HS-5 (cell line): ENCODE results near the gene ACE.

Source experiments
- DNase-seq: peaks from one replicate; pipeline ENCODE4 v3.0.0-alpha.2; 2012; ENCODE audit warnings: low read depth

ACE gene

DNA sequence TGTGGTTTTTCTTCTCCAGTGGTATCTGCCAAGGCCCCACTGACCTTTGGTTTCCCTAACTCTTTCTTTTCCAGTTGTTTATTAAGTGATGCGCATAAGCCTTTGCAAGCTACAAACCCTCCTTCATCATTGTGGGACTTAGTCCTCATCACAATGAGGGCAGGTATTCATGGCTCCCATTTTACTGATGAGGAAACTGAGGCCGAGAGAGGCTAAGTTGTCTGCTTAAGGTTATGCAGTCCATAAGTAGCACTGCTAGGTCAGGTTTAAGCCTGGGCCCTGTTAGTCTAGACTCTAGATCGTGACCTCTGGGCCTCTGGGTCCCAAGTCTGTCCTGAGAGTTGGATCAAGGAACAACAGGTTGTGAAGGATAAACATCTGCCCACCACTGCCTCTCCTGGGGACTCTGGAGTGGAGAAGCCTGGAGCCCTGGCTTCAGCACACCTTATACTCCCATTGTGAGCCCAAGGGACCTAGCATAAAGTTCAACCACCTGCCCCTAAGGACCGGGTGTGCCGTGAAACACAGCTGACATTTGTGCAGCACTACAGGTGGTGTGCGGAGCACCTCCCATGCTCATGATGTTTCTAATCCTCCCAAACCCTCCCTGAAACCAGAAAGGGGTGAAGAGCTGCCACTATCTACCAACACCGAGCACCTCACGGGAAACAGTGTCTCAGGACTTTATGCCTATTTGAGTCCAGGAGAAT, 41.1 kb downstream of the ACE start:
- no peak for DNase-seq

- no peak for DNase-seq
Measured at GRCh38 chr17:63519116-63519881, 42.4 kb downstream of the ACE start.

- DNase-seq: no peak
Measured at GRCh38 chr17:63519972-63520882, 43.4 kb downstream of the ACE start.

DNA sequence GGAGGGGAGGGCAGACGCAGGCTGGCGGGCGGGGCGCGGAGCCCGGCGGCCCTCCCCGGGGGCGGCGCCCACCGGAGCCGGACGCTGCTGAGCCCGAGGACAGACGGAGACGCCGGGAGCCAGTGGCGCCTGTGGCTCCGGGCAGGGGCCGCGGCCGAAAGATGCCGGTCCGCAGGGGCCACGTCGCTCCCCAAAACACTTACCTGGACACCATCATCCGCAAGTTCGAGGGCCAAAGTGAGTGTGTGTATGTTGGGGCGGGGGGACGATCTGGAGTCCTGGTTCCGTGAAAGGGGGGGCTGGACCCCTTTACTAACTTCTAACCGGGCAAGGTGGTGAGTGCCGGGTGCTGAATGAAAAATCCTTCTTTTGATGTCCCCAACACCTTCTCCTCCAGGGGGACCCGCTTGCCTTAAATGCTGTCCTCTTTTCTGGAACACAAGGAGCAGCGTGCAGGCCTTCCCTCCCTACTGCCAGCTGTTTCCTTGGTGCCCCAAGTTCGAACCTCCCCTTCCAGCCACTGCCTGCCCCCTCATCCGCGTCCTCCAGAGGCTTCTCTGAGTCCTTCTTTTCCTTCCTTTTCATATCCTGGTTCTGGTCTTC, 46.5 kb downstream of the ACE start, which contains the start of gene KCNH6:
TSS of gene KCNH6 (plus strand) at position 106 of the 603 bp plus-strand sequence. CDS start at position 162, 56 bp downstream.
- DNase-seq: no peak

- no peak for DNase-seq
Measured at GRCh38 chr17:63524051-63524450, 47.2 kb downstream of the ACE start.

- no peak for DNase-seq
Measured at GRCh38 chr17:63525190-63525946, 48.5 kb downstream of the ACE start.

DNA sequence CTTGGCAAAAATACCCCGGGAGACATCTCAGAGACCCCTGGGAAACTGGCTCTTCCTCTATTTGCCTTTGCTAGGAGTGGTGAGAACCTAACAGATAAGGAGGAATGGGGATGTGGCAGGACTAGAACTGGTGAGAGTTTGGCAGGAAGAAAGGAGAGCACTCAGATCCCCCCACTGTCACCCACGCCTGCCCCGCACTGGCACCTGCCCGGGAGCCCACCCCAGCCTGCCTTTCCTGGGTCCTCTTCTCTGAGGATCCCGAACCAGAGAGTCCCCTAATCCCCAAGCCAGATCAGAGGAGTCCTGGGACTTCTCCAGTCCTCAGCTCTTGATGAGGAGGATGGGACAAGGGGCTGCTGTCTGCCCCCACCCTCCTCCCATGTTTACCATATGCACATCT, 50.0 kb downstream of the ACE start:
- no peak for DNase-seq

GRCh38 chr17:63528183-63528582, 51.3 kb downstream of the ACE start:
- DNase-seq: no peak

- no peak for DNase-seq
Measured at GRCh38 chr17:63529711-63530556, 53.1 kb downstream of the ACE start.

DNA sequence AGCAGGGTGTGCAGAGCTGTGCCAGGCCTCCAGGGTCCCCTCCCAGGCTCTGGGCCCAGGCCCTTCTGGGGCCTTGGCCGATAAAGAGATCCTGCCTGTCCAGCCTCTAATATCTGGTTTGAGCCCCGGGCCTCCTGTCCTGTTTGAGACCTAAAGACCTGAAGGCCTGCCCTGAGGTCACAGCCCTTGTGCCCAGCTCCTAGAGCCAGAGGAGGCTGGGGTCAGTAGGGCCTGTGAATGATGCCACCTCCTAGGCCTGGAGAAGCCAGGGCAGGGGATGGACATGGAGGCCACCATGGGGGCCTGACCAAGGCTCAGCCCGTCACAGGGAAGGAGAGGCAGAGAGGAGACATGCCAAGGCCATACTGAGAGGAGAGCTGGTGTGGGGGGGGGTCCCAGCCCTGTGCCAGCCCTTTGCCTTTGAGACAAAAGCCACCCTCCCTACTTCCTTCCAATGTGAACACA, 53.7 kb downstream of the ACE start:
- DNase-seq: no peak

DNA sequence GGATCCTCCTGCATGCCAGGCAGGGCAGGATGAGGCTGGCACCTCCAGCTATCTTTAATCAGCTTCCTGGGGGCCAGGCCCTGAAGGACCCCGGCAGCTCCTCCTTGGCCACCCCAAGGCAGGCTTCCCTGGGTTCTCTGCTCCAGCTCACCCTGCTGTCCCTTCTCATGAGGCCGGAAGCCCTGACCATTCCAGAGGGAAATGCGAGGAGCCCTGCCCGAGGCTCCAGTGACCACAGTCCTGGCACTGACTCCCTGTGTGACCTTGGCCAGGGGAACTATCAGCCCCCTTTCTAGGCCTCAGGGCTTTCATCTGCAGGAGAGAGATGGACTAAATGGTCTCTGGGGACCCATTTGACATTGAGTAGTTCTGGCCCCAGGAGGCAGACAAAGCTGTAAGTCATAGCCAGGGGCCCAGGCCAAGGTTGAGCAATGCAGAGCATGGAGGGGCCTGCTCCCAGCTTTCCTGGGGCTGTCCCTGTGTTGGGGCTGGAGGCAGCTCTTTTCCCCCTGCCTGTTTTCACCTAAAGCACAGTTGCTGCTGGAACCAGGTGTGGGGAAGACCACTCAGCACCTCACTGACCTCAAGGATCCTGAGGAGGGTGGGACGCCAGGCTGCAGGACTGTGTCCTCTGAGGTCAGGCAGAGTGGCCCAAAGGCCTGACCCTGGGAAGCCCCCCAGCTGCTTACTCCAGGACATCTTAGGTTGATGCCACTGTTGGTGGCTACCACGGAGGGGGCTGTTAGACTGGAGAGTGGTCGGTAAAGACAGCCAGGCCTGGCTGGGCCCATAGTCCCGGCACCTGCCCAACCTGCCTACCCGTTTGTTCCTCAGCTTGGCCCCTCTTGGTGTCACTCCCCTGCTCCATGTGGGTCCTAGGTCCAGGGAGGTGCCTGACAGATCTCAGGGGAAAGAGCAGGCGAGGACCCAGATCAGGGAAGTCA, 54.4 kb downstream of the ACE start:
- DNase-seq: no peak

GRCh38 chr17:63533433-63534077, 56.7 kb downstream of the ACE start:
- DNase-seq: no peak

- DNase-seq: no peak
Measured at GRCh38 chr17:63534078-63534570, 57.3 kb downstream of the ACE start.

- no peak for DNase-seq
Measured at GRCh38 chr17:63534816-63535455, 58.1 kb downstream of the ACE start.

DNA sequence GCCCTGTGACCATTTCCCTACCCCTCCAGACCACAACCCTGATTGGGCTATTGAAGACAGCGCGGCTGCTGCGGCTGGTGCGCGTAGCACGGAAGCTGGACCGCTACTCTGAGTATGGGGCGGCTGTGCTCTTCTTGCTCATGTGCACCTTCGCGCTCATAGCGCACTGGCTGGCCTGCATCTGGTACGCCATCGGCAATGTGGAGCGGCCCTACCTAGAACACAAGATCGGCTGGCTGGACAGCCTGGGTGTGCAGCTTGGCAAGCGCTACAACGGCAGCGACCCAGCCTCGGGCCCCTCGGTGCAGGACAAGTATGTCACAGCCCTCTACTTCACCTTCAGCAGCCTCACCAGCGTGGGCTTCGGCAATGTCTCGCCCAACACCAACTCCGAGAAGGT, 58.8 kb downstream of the ACE start:
- DNase-seq: no peak

- no peak for DNase-seq
Measured at GRCh38 chr17:63537001-63537400, 60.1 kb downstream of the ACE start.

DNA sequence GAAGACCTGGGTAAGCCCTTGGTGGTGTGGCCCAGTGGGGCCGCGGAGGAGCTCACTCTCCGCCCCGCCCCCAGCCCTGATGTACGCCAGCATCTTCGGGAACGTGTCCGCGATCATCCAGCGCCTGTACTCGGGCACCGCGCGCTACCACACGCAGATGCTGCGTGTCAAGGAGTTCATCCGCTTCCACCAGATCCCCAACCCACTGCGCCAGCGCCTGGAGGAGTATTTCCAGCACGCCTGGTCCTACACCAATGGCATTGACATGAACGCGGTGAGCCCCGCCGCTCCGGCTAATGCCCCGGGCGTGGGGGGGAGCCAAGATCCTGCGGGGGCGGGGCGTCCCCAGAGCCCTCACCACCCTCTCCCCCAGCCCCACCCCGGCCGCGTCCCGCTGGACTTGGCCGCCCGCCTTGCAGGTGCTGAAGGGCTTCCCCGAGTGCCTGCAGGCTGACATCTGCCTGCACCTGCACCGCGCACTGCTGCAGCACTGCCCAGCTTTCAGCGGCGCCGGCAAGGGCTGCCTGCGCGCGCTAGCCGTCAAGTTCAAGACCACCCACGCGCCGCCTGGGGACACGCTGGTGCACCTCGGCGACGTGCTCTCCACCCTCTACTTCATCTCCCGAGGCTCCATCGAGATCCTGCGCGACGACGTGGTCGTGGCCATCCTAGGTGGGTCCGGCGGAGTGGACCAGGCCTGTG, 61.3 kb downstream of the ACE start:
- no peak for DNase-seq
